SU-DHL-6 (cell line): ENCODE results near the gene SPRY1.

Source experiments
- H2AFZ ChIP-seq: fragments of 200-600 bp; sonication (generic); 2 replicates; pipeline ENCODE4 v1.6.1; 2014; ENCODE audit warnings: low read depth, mild to moderate bottlenecking, moderate library complexity, mixed read lengths, antibody characterized with exemption, low read length; ENCODE audit not compliant: severe bottlenecking
- H3F3A ChIP-seq: fragments of 200-600 bp; shearing (Covaris generic); 2 replicates; pipeline ENCODE4 v1.6.0; 2016; ENCODE audit warnings: antibody characterized with exemption, mild to moderate bottlenecking; ENCODE audit not compliant: insufficient read depth
- H3K27ac ChIP-seq: fragments of 200-600 bp; sonication (generic); 2 replicates; pipeline ENCODE4 v1.5.1; 2016; ENCODE audit warnings: low read depth, mild to moderate bottlenecking, low read length, moderate library complexity, mixed read lengths
- H3K27me3 ChIP-seq: fragments of 200-600 bp; sonication (generic), shearing (Covaris generic); 2 replicates; pipeline ENCODE4 v1.6.0; 2014; ENCODE audit warnings: mild to moderate bottlenecking, low read length
- H3K36me3 ChIP-seq: fragments of 200-600 bp; sonication (generic); 2 replicates; pipeline ENCODE4 v1.6.1; 2014; ENCODE audit warnings: mild to moderate bottlenecking, low read length, mixed read lengths
- H3K4me2 ChIP-seq: fragments of 300-600, 200-600 bp; shearing (Covaris generic), sonication (generic); 2 replicates; pipeline ENCODE4 v1.6.0; 2014; ENCODE audit warnings: low read length, low read depth, mild to moderate bottlenecking; ENCODE audit not compliant: poor library complexity, severe bottlenecking
- H3K4me3 ChIP-seq: fragments of 200-600 bp; sonication (generic); 2 replicates; pipeline ENCODE4 v1.5.1; 2014; ENCODE audit warnings: antibody characterized with exemption, low read length, mild to moderate bottlenecking, mixed read lengths; ENCODE audit not compliant: insufficient read depth, poor library complexity, severe bottlenecking
- H3K79me2 ChIP-seq: fragments of 200-600 bp; sonication (generic); 2 replicates; pipeline ENCODE4 v1.6.1; 2014; ENCODE audit warnings: mild to moderate bottlenecking, low read length, moderate library complexity; ENCODE audit not compliant: insufficient read depth
- H3K9ac ChIP-seq: fragments of 200-600 bp; sonication (generic); 2 replicates; pipeline ENCODE4 v1.7.0; 2014; ENCODE audit warnings: mild to moderate bottlenecking, low read length
- H3K9me2 ChIP-seq: fragments of 200-600 bp; sonication (generic); replicated peaks from 2 replicates; pipeline ENCODE4 v1.6.1; 2014; ENCODE audit warnings: low read length; ENCODE audit not compliant: insufficient read depth
- H3K9me3 ChIP-seq: fragments of 200-600 bp; sonication (generic); 2 replicates; pipeline ENCODE4 v1.6.1; 2014; ENCODE audit warnings: low read length, mixed read lengths; ENCODE audit not compliant: insufficient read depth
- H4K20me1 ChIP-seq: fragments of 200-600 bp; sonication (generic); 2 replicates; pipeline ENCODE4 v1.6.1; 2014; ENCODE audit warnings: low read depth, mild to moderate bottlenecking, antibody characterized with exemption, low read length, moderate library complexity, mixed read lengths
- EZH2phosphoT487 ChIP-seq: fragments of 200-600 bp; sonication (generic), shearing (Covaris generic); conservative IDR thresholded peaks from 2 replicates; pipeline ENCODE4 v1.6.1; 2018; ENCODE audit warnings: mild to moderate bottlenecking, antibody characterized with exemption, low read length, moderate library complexity, mixed read lengths
- TF ChIP-seq, protein P1 (sequence below): fragments of 200-600 bp; sonication (generic); IDR thresholded peaks from one replicate; pipeline ENCODE4 v1.5.1; 2017; ENCODE audit warnings: antibody characterized with exemption, mild to moderate bottlenecking, low read length, moderate library complexity; ENCODE audit not compliant: insufficient read depth, poor library complexity, severe bottlenecking

SPRY1 gene

GRCh38 chr4:123381996-123382395 is 14.6 kb upstream of the SPRY1 start:
- H3K9me3 ChIP-seq: no peaks in the 10 kb centered on the region
- no peak for TF ChIP-seq EZH2phosphoT487
- TF ChIP-seq, protein P1, sequence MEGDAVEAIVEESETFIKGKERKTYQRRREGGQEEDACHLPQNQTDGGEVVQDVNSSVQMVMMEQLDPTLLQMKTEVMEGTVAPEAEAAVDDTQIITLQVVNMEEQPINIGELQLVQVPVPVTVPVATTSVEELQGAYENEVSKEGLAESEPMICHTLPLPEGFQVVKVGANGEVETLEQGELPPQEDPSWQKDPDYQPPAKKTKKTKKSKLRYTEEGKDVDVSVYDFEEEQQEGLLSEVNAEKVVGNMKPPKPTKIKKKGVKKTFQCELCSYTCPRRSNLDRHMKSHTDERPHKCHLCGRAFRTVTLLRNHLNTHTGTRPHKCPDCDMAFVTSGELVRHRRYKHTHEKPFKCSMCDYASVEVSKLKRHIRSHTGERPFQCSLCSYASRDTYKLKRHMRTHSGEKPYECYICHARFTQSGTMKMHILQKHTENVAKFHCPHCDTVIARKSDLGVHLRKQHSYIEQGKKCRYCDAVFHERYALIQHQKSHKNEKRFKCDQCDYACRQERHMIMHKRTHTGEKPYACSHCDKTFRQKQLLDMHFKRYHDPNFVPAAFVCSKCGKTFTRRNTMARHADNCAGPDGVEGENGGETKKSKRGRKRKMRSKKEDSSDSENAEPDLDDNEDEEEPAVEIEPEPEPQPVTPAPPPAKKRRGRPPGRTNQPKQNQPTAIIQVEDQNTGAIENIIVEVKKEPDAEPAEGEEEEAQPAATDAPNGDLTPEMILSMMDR: no peak

GRCh38 chr4:123383566-123383965 is 13.0 kb upstream of the SPRY1 start:
- no peaks in the 10 kb centered on the region for H3K9me3 ChIP-seq
- H3K27ac ChIP-seq: no peak overlapping the region
- H3F3A ChIP-seq: no peaks in the 10 kb centered on the region
- no peaks in the 10 kb centered on the region for H4K20me1 ChIP-seq
- H2AFZ ChIP-seq: no peak overlapping the region
- no peaks in the 10 kb centered on the region for H3K27me3 ChIP-seq
- H3K9me2 ChIP-seq: no peaks in the 10 kb centered on the region
- no peak overlapping the region for H3K4me3 ChIP-seq
- no peaks in the 10 kb centered on the region for H3K36me3 ChIP-seq
- no peak overlapping the region for H3K9ac ChIP-seq
- no peak overlapping the region for H3K4me2 ChIP-seq
- TF ChIP-seq, protein P1: no peak
- TF ChIP-seq EZH2phosphoT487: no peak
- H3K79me2 ChIP-seq: no peaks in the 10 kb centered on the region

More at GRCh38 chr4:123381996-123382395, 14.6 kb upstream of the SPRY1 start:
- Histone ChIP-seq H3K9me2 (no peaks in the 10 kb centered on the region), H3K4me2 (no peak overlapping the region), H3K27ac (no peak overlapping the region), H3K27me3 (no peaks in the 10 kb centered on the region), H4K20me1 (no peaks in the 10 kb centered on the region), H3K4me3 (no peak overlapping the region), H3F3A (no peaks in the 10 kb centered on the region), H2AFZ (no peak overlapping the region), H3K9ac (no peak overlapping the region), H3K36me3 (no peaks in the 10 kb centered on the region), H3K79me2 (no peaks in the 10 kb centered on the region)

GRCh38 chr4:123386609-123387008 is 10.0 kb upstream of the SPRY1 start:
- H3K79me2 ChIP-seq: no peaks in the 10 kb centered on the region
- no peak for TF ChIP-seq EZH2phosphoT487
- TF ChIP-seq, protein P1: no peak
- H3K27ac ChIP-seq: no peak overlapping the region
- H3K9me2 ChIP-seq: no peaks in the 10 kb centered on the region
- H3K9ac ChIP-seq: no peak overlapping the region
- no peak overlapping the region for H3K4me3 ChIP-seq
- no peaks in the 10 kb centered on the region for H3K36me3 ChIP-seq
- H4K20me1 ChIP-seq: no peaks in the 10 kb centered on the region
- no peak overlapping the region for H2AFZ ChIP-seq
- H3K4me2 ChIP-seq: no peak overlapping the region
- H3K27me3 ChIP-seq: no peaks in the 10 kb centered on the region
- no peaks in the 10 kb centered on the region for H3K9me3 ChIP-seq
- H3F3A ChIP-seq: no peaks in the 10 kb centered on the region
